Astrocyte of the spinal cord (primary cell): Measurements from ENCODE around the gene FOSB.

Experiments used
- DNase-seq: peaks from one replicate; pipeline ENCODE4 v3.0.0; 2011; ENCODE audit warnings: low read depth, low spot score
- H3K4me3 ChIP-seq: 2 replicates; pipeline ENCODE4 v1.5.1; 2011; ENCODE audit warnings: low read depth, mild to moderate bottlenecking, low read length, moderate library complexity
- in situ Hi-C: cut with HindIII; loops from 2 replicates; pipeline ENCODE4 v1.10.0; 2017; ENCODE audit warnings: low sequenced_read_pairs
- TF ChIP-seq, protein P1 (sequence below): IDR thresholded peaks from 2 replicates; pipeline ENCODE4 v1.5.1; 2012; ENCODE audit warnings: low read depth, mild to moderate bottlenecking, low read length, inconsistent platforms

FOSB gene

GRCh38 chr19:45474606-45475521 is 7.1 kb downstream of the FOSB start:
- TF ChIP-seq, protein P1, sequence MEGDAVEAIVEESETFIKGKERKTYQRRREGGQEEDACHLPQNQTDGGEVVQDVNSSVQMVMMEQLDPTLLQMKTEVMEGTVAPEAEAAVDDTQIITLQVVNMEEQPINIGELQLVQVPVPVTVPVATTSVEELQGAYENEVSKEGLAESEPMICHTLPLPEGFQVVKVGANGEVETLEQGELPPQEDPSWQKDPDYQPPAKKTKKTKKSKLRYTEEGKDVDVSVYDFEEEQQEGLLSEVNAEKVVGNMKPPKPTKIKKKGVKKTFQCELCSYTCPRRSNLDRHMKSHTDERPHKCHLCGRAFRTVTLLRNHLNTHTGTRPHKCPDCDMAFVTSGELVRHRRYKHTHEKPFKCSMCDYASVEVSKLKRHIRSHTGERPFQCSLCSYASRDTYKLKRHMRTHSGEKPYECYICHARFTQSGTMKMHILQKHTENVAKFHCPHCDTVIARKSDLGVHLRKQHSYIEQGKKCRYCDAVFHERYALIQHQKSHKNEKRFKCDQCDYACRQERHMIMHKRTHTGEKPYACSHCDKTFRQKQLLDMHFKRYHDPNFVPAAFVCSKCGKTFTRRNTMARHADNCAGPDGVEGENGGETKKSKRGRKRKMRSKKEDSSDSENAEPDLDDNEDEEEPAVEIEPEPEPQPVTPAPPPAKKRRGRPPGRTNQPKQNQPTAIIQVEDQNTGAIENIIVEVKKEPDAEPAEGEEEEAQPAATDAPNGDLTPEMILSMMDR: no peak
- in situ Hi-C loops: no loop called here
- H3K4me3 ChIP-seq: no peak overlapping the region
- peak; percentile 39 for DNase-seq

DNA sequence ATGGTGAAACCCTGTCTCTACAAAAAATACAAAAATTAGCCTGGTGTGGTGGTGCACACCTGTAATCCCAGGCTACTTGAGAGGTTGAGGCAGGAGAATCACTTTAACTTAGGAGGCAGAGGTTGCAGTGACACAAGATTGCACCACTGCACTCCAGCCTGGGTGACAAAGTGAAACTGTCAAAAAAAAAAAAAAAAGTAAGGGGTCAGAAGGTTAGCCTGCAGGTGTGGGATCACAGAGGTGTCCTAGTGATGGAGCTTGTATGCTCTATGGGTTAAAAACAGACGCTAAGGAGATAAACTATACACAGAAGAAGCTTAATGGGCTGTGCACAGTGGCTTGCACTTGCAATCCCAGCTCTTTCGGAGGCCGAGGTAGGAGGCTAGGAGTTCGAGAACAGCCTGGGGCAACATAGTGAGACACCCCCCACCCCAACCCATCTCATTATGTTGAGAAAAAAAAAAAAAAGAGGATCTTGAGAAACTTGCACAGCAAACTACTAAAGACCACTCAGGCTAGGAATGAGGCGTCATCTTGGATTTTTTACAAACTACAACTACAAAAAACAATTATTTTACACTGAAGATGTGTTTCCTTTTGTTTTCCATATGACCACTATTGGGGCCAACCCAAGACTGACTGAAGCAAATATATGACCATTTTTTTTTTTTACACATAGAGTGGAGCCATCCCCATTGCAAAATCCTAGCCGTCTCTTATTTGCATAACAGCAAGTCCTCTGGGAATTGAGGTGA is 7.9 kb downstream of the FOSB start:
- in situ Hi-C loops: no loop called here
- TF ChIP-seq, protein P1: no peak
- DNase-seq: peak; percentile 61
- H3K4me3 ChIP-seq: no peak overlapping the region

GRCh38 chr19:45476304-45476703 is 8.5 kb downstream of the FOSB start:
- TF ChIP-seq, protein P1: no peak
- in situ Hi-C loops: no loop called here
- DNase-seq: peak; percentile 47
- H3K4me3 ChIP-seq: no peak overlapping the region

- TF ChIP-seq, protein P1: no peak
- DNase-seq: no peak
- in situ Hi-C loops: no loop called here
- H3K4me3 ChIP-seq: no peak overlapping the region
Observed at GRCh38 chr19:45477186-45477585, 9.4 kb downstream of the FOSB start.

DNA sequence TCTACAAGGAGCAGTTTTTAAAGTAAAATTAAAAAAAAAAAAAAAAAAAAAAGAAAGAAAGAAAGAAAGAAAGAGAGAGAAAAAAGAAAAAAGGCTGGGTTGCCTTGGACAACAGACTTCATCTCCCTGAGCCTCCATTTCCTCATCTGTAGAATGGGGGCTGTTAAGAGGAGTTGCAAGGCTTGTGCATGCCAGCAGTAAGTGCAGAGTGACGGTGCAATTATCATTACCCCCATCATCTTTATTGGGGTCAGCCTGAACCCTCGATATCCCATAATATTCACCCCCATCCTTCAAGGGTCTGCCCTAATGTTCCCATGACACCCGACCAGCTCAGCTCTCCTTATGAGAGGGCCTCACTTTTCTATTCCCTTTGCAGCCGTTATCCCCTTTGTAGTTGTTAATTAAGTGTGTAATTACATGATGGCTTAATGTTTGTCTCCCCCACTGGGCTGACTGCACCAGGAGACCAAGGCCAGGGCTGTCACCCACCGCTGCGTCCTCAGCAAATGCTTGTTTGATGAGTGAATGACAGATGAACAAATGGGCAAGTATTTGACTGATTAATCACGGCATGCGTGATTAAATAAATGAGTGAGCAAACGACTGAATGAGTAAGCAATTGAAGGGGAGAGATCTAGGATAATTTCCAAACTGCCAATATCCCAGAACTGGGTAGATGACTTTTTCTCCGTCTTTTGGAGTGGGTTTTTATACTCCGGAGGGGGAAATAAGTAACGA is 10.1 kb downstream of the FOSB start:
- H3K4me3 ChIP-seq: peak overlapping the region; percentile 65
- TF ChIP-seq, protein P1: no peak
- no peak for DNase-seq
- in situ Hi-C loops: no loop called here
